GM23338 (cell line): ENCODE data around the gene DPH1. TPM values are rescaled to one million over a fixed set of nuclear protein-coding genes. Genes with fewer than 3 reads are reported as not detected.

Experiments used
- ATAC-seq: fragments of 200-7000 bp; cut with Tn5 transposase; 3 replicates; pipeline ENCODE4 v1.9.1; 2020
- DNase-seq: peaks from one replicate; pipeline ENCODE4 v3.0.0-alpha.2; 2015; ENCODE audit warnings: low spot score
- H2AFZ ChIP-seq: fragments of 200-600 bp; sonication (generic); 2 replicates; pipeline ENCODE4 v1.8.0; 2016; ENCODE audit warnings: antibody characterized with exemption, mild to moderate bottlenecking, moderate library complexity
- H3F3A ChIP-seq: fragments of 200-600 bp; sonication (generic); replicated peaks from 2 replicates; pipeline ENCODE4 v1.8.0; 2017; ENCODE audit warnings: antibody characterized with exemption, mixed run types, low read depth
- H3K27ac ChIP-seq: fragments of 200-600 bp; sonication (generic); 2 replicates; pipeline ENCODE4 v1.6.1; 2016; ENCODE audit warnings: low read depth
- H3K27me3 ChIP-seq: fragments of 200-600 bp; sonication (generic); 2 replicates; pipeline ENCODE4 v1.8.0; 2016; ENCODE audit warnings: mild to moderate bottlenecking, mixed run types, moderate library complexity; ENCODE audit not compliant: insufficient read depth
- H3K36me3 ChIP-seq: fragments of 200-600 bp; sonication (generic); 2 replicates; pipeline ENCODE4 v1.8.0; 2016; ENCODE audit warnings: mild to moderate bottlenecking; ENCODE audit not compliant: insufficient read depth
- H3K4me1 ChIP-seq: fragments of 200-600 bp; sonication (generic); 2 replicates; pipeline ENCODE4 v1.8.0; 2016; ENCODE audit warnings: mild to moderate bottlenecking, moderate library complexity; ENCODE audit not compliant: insufficient read depth
- H3K4me2 ChIP-seq: fragments of 200-600 bp; sonication (generic); 2 replicates; pipeline ENCODE4 v1.7.1; 2017; ENCODE audit warnings: mixed run types
- H3K4me3 ChIP-seq: fragments of 200-600 bp; sonication (generic); 2 replicates; pipeline ENCODE4 v1.6.1; 2016; ENCODE audit warnings: mixed run types
- H3K79me2 ChIP-seq: fragments of 200-600 bp; sonication (generic); replicated peaks from 2 replicates; pipeline ENCODE4 v1.8.0; 2017; ENCODE audit warnings: mild to moderate bottlenecking; ENCODE audit not compliant: insufficient read depth
- H3K9me2 ChIP-seq: fragments of 200-600 bp; sonication (generic); 2 replicates; pipeline ENCODE4 v1.8.0; 2017; ENCODE audit not compliant: insufficient read depth
- H4K20me1 ChIP-seq: fragments of 200-600 bp; sonication (generic); replicated peaks from 2 replicates; pipeline ENCODE4 v1.8.0; 2017; ENCODE audit warnings: mild to moderate bottlenecking; ENCODE audit not compliant: insufficient read depth
- H3K27ac Mint-ChIP-seq: 2 replicates; pipeline ENCODE4 v1.8.0; 2020; ENCODE audit warnings: inconsistent platforms, mild to moderate bottlenecking, moderate library complexity, mixed read lengths
- H3K27me3 Mint-ChIP-seq: 3 replicates; pipeline ENCODE4 v1.8.0; 2022; ENCODE audit warnings: low read depth, mild to moderate bottlenecking, moderate library complexity, mixed read lengths, inconsistent platforms; ENCODE audit not compliant: insufficient read depth, poor library complexity
- H3K36me3 Mint-ChIP-seq: 3 replicates; pipeline ENCODE4 v1.8.0; 2021; ENCODE audit warnings: low read depth, mild to moderate bottlenecking, inconsistent platforms, moderate library complexity, mixed read lengths
- H3K4me1 Mint-ChIP-seq: 3 replicates; pipeline ENCODE4 v1.8.0; 2020; ENCODE audit warnings: mild to moderate bottlenecking, inconsistent platforms, mixed read lengths
- H3K4me3 Mint-ChIP-seq: 3 replicates; pipeline ENCODE4 v1.8.0; 2021; ENCODE audit warnings: moderate library complexity, mild to moderate bottlenecking, inconsistent platforms, mixed read lengths
- H3K9me3 Mint-ChIP-seq: 3 replicates; pipeline ENCODE4 v1.8.0; 2020; ENCODE audit warnings: moderate library complexity, mild to moderate bottlenecking, inconsistent platforms, mixed read lengths
- CREB1 ChIP-seq: fragments of 250-450 bp; sonication (Bioruptor Pico); IDR thresholded peaks from 2 replicates; pipeline ENCODE4 v1.5.0; 2020; ENCODE audit warnings: low read depth, mild to moderate bottlenecking, moderate library complexity
- EZH2 ChIP-seq: fragments of 200-600 bp; sonication (generic); IDR thresholded peaks from one replicate; pipeline ENCODE4 v1.8.0; 2017; ENCODE audit warnings: antibody characterized with exemption, mild to moderate bottlenecking, low read depth; ENCODE audit not compliant: unreplicated experiment
- EZH2phosphoT487 ChIP-seq: fragments of 200-600 bp; sonication (generic); IDR thresholded peaks from one replicate; pipeline ENCODE4 v1.8.1; 2018; ENCODE audit warnings: antibody characterized with exemption; ENCODE audit not compliant: unreplicated experiment
- JUNB ChIP-seq: IDR thresholded peaks from one replicate; pipeline ENCODE4 v1.6.1; 2016; ENCODE audit warnings: antibody characterized with exemption; ENCODE audit not compliant: unreplicated experiment
- NANOG ChIP-seq: IDR thresholded peaks from 2 replicates; pipeline ENCODE4 v1.6.1; 2016; ENCODE audit warnings: antibody characterized with exemption, borderline replicate concordance
- POLR2AphosphoS5 ChIP-seq: IDR thresholded peaks from 2 replicates; pipeline ENCODE4 v1.6.1; 2016; ENCODE audit warnings: antibody characterized with exemption, low read depth
- STAT1 ChIP-seq: IDR thresholded peaks from one replicate; pipeline ENCODE4 v1.6.1; 2016; ENCODE audit warnings: antibody characterized with exemption; ENCODE audit not compliant: unreplicated experiment
- ZNF114 ChIP-seq: fragments of 250-450 bp; sonication (Bioruptor Pico); IDR thresholded peaks from 2 replicates; pipeline ENCODE4 v1.5.0; 2020; ENCODE audit warnings: mild to moderate bottlenecking, moderate library complexity
- ZNF331 ChIP-seq: fragments of 250-450 bp; sonication (Bioruptor Pico); IDR thresholded peaks from 2 replicates; pipeline ENCODE4 v1.5.0; 2020; ENCODE audit warnings: low read depth, mild to moderate bottlenecking, moderate library complexity
- polyA plus RNA-seq: library from polyadenylated mRNA; unstranded; fragments of >200 nt; fragmentation: Nextera tagmentation; extraction: Ambion mirVana; gene quantifications from 2 replicates; pipeline ENCODE4 v1.2.1, GENCODE V29; 2016
- total RNA-seq: library from RNA; depleted of rRNA; stranded (reverse); fragments of >200 nt; shearing (Covaris generic); gene quantifications from 2 replicates; pipeline ENCODE4 v1.2.3, GENCODE V29; 2014
- TF ChIP-seq, protein P1 (sequence below): fragments of 250-450 bp; sonication (Bioruptor Pico); IDR thresholded peaks from 2 replicates; pipeline ENCODE4 v1.5.0; 2020; ENCODE audit warnings: mild to moderate bottlenecking, moderate library complexity
- TF ChIP-seq, protein P2 (sequence below), 2 experiments: fragments of 200-600 bp in 1 of 2; sonication (generic) in 1 of 2; conservative IDR thresholded peaks; 2 replicates each; pipeline versions ENCODE4 v1.5.1 to v1.6.1; 2016 to 2017; ENCODE audit warnings: antibody characterized with exemption in 2 of 2, low read depth in 2 of 2, mild to moderate bottlenecking in 2 of 2, moderate library complexity in 1 of 2
- TF ChIP-seq, protein P3 (sequence below): IDR thresholded peaks from 2 replicates; pipeline ENCODE4 v1.6.1; 2016; ENCODE audit warnings: antibody characterized with exemption
- TF ChIP-seq, protein P4 (sequence below): IDR thresholded peaks from one replicate; pipeline ENCODE4 v1.6.1; 2018; ENCODE audit warnings: antibody characterized with exemption; ENCODE audit not compliant: unreplicated experiment

DPH1 gene
- total and polyA plus RNA-seq, 2 experiments from 2014 or later: 11.8 to 28.2 TPM

DNA sequence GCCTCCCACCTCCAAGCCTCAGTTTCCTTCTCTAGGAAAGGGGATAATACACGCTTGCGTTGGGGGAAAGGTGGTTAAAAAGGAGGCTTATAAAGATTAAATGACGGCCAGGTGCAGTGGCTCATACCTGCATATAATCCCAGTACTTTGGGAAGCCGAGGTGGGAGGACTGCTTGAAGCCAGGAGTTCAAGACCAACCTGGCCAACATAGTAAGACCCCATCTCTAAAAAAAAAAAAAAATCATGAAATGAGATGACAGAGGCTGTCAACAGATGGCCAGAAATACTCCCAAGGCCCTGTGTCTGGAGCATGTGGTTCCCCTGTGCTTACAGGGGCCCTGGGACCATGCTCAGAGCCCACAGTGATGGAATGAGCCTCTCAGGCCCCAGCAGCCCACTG, 35.2 kb upstream of the DPH1 start:
- no peak overlapping the region for H2AFZ ChIP-seq
- H3K9me2 ChIP-seq: no peaks in the 10 kb centered on the region
- no peaks in the 10 kb centered on the region for H4K20me1 ChIP-seq
- Mint-ChIP-seq H3K27me3 (peaks cover 27% of the 10 kb centered on the region), H3K9me3 (no peaks in the 10 kb centered on the region), H3K4me3 (no peak overlapping the region), H3K36me3 (no peaks in the 10 kb centered on the region), H3K4me1 (peaks cover 29% of the 10 kb centered on the region), H3K27ac (no peak overlapping the region)
- no peak overlapping the region for H3K4me2 ChIP-seq
- H3K36me3 ChIP-seq: no peaks in the 10 kb centered on the region
- peaks cover 14% of the 10 kb centered on the region; the same call in 1 of the 2 replicates for H3K4me1 ChIP-seq
- ATAC-seq: no peak
- no peak overlapping the region for H3K4me3 ChIP-seq
- no peak for DNase-seq
- no peaks in the 10 kb centered on the region for H3F3A ChIP-seq
- no peak overlapping the region for H3K27ac ChIP-seq
- TF ChIP-seq EZH2phosphoT487 (no peak), POLR2AphosphoS5 (no peak), CREB1 (CRISPR knock-in tag) (no peak), STAT1 (no peak), EZH2 (no peak), ZNF331 (CRISPR knock-in tag) (no peak), ZNF114 (CRISPR knock-in tag) (no peak), NANOG (no peak), JUNB (no peak)
- TF ChIP-seq, protein P1, sequence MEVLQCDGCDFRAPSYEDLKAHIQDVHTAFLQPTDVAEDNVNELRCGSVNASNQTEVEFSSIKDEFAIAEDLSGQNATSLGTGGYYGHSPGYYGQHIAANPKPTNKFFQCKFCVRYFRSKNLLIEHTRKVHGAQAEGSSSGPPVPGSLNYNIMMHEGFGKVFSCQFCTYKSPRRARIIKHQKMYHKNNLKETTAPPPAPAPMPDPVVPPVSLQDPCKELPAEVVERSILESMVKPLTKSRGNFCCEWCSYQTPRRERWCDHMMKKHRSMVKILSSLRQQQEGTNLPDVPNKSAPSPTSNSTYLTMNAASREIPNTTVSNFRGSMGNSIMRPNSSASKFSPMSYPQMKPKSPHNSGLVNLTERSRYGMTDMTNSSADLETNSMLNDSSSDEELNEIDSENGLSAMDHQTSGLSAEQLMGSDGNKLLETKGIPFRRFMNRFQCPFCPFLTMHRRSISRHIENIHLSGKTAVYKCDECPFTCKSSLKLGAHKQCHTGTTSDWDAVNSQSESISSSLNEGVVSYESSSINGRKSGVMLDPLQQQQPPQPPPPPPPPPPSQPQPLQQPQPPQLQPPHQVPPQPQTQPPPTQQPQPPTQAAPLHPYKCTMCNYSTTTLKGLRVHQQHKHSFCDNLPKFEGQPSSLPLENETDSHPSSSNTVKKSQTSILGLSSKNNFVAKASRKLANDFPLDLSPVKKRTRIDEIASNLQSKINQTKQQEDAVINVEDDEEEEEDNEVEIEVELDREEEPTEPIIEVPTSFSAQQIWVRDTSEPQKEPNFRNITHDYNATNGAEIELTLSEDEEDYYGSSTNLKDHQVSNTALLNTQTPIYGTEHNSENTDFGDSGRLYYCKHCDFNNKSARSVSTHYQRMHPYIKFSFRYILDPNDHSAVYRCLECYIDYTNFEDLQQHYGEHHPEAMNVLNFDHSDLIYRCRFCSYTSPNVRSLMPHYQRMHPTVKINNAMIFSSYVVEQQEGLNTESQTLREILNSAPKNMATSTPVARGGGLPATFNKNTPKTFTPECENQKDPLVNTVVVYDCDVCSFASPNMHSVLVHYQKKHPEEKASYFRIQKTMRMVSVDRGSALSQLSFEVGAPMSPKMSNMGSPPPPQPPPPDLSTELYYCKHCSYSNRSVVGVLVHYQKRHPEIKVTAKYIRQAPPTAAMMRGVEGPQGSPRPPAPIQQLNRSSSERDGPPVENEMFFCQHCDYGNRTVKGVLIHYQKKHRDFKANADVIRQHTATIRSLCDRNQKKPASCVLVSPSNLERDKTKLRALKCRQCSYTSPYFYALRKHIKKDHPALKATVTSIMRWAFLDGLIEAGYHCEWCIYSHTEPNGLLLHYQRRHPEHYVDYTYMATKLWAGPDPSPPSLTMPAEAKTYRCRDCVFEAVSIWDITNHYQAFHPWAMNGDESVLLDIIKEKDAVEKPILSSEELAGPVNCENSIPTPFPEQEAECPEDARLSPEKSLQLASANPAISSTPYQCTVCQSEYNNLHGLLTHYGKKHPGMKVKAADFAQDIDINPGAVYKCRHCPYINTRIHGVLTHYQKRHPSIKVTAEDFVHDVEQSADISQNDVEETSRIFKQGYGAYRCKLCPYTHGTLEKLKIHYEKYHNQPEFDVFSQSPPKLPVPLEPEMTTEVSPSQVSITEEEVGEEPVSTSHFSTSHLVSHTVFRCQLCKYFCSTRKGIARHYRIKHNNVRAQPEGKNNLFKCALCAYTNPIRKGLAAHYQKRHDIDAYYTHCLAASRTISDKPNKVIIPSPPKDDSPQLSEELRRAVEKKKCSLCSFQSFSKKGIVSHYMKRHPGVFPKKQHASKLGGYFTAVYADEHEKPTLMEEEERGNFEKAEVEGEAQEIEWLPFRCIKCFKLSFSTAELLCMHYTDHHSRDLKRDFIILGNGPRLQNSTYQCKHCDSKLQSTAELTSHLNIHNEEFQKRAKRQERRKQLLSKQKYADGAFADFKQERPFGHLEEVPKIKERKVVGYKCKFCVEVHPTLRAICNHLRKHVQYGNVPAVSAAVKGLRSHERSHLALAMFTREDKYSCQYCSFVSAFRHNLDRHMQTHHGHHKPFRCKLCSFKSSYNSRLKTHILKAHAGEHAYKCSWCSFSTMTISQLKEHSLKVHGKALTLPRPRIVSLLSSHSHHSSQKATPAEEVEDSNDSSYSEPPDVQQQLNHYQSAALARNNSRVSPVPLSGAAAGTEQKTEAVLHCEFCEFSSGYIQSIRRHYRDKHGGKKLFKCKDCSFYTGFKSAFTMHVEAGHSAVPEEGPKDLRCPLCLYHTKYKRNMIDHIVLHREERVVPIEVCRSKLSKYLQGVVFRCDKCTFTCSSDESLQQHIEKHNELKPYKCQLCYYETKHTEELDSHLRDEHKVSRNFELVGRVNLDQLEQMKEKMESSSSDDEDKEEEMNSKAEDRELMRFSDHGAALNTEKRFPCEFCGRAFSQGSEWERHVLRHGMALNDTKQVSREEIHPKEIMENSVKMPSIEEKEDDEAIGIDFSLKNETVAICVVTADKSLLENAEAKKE (CRISPR knock-in tag): no peak
- TF ChIP-seq, protein P2, sequence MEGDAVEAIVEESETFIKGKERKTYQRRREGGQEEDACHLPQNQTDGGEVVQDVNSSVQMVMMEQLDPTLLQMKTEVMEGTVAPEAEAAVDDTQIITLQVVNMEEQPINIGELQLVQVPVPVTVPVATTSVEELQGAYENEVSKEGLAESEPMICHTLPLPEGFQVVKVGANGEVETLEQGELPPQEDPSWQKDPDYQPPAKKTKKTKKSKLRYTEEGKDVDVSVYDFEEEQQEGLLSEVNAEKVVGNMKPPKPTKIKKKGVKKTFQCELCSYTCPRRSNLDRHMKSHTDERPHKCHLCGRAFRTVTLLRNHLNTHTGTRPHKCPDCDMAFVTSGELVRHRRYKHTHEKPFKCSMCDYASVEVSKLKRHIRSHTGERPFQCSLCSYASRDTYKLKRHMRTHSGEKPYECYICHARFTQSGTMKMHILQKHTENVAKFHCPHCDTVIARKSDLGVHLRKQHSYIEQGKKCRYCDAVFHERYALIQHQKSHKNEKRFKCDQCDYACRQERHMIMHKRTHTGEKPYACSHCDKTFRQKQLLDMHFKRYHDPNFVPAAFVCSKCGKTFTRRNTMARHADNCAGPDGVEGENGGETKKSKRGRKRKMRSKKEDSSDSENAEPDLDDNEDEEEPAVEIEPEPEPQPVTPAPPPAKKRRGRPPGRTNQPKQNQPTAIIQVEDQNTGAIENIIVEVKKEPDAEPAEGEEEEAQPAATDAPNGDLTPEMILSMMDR (conservative IDR thresholded peaks at IDR 0.05; ENCODE audit: low read depth in 2 of 2): no peak
- TF ChIP-seq, protein P3, sequence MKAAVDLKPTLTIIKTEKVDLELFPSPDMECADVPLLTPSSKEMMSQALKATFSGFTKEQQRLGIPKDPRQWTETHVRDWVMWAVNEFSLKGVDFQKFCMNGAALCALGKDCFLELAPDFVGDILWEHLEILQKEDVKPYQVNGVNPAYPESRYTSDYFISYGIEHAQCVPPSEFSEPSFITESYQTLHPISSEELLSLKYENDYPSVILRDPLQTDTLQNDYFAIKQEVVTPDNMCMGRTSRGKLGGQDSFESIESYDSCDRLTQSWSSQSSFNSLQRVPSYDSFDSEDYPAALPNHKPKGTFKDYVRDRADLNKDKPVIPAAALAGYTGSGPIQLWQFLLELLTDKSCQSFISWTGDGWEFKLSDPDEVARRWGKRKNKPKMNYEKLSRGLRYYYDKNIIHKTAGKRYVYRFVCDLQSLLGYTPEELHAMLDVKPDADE: no peak
- TF ChIP-seq, protein P4, sequence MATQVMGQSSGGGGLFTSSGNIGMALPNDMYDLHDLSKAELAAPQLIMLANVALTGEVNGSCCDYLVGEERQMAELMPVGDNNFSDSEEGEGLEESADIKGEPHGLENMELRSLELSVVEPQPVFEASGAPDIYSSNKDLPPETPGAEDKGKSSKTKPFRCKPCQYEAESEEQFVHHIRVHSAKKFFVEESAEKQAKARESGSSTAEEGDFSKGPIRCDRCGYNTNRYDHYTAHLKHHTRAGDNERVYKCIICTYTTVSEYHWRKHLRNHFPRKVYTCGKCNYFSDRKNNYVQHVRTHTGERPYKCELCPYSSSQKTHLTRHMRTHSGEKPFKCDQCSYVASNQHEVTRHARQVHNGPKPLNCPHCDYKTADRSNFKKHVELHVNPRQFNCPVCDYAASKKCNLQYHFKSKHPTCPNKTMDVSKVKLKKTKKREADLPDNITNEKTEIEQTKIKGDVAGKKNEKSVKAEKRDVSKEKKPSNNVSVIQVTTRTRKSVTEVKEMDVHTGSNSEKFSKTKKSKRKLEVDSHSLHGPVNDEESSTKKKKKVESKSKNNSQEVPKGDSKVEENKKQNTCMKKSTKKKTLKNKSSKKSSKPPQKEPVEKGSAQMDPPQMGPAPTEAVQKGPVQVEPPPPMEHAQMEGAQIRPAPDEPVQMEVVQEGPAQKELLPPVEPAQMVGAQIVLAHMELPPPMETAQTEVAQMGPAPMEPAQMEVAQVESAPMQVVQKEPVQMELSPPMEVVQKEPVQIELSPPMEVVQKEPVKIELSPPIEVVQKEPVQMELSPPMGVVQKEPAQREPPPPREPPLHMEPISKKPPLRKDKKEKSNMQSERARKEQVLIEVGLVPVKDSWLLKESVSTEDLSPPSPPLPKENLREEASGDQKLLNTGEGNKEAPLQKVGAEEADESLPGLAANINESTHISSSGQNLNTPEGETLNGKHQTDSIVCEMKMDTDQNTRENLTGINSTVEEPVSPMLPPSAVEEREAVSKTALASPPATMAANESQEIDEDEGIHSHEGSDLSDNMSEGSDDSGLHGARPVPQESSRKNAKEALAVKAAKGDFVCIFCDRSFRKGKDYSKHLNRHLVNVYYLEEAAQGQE: no peak
- H3K27me3 ChIP-seq: peaks cover 32% of the 10 kb centered on the region
- no peaks in the 10 kb centered on the region for H3K79me2 ChIP-seq
